Measurements from ENCODE around the gene ACIN1. TPM values are rescaled to one million over a fixed set of nuclear protein-coding genes. Genes with fewer than 3 reads are reported as not detected.
A peak's percentile ranks its signal among the peaks of the same experiment; 100 is the strongest.

Gene ACIN1
- total RNA-seq, 2 donors from 2014 or later, result 187 to 214 TPM

DNA sequence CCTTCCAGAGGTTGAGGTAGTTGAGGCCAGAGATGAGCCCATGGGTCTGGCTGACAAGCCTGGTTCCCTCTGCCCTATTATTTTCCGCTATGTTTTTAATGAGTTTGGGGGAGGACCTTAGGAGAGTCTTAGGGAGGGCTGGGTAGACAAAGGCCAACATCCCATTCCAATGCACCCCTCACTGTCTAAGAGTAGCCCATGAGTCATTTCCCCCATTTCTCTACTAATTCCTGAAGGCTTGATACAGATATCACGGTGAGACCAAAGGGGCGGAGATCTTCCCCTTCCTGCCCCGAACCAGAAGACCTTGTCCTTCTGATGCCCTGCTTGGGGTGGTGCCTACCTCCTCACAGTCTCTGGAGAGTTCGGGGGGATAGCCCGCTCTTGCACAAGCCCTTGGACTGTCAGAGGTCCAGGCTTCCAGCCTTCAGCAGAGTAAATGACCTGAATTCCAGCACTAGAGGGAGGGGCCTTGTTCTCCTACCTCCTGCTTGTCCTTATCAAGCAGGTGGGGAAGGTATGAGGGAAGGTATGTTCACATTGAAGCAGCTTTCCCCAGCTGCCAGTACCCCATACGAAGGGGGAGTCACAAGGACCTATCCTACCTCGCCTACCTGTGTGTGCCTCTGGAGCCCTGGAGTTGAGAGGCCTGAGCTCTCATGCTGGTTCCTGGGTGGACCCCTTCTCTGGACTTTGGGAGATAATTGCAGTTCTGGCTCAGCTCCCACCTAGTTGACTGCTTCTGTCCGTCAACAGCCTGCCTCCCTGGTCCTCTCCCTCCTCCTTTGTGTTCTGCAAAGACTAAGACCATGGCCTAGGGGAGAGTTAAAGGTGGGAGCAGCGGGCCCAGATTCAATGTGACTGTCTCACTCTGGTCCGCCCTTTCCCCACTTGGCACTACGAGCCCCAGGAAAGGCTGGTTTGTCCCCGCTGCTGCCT lies 49.2 kb downstream of the ACIN1 start:
- H3K4me3 Mint-ChIP-seq, result no peak overlapping the region
- ATAC-seq (replicated peaks), result no peak
- no peaks in the 10 kb centered on the region for H3K27me3 Mint-ChIP-seq
- no peaks in the 10 kb centered on the region for H3K4me1 Mint-ChIP-seq
- no peaks in the 10 kb centered on the region for H3K36me3 Mint-ChIP-seq (ENCODE audit: low read depth)
- no peaks in the 10 kb centered on the region for H3K9me3 Mint-ChIP-seq
- H3K27ac Mint-ChIP-seq, result no peak overlapping the region

DNA sequence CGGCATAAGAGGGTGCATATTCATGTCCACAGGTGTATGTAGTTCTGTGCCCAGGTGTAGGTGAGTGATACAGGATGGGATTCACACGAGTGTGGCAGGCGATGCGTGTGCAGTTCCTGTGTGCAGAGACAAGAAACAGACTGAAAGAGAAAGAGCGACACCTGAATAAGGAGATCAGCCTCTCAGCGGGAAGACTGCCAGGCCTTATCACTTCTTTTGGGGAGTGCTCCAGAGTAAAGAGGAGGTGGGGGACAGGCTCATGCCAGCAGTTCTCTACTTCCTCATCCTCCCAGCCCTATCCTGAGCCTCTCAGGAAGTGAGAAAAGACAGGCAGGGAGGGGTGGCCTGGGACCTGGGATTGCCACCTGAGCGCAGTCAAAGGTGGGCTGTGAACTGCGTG lies 50.1 kb downstream of the ACIN1 start:
- H3K9me3 Mint-ChIP-seq, result no peaks in the 10 kb centered on the region
- no peak for ATAC-seq (replicated peaks)
- no peaks in the 10 kb centered on the region for H3K36me3 Mint-ChIP-seq (ENCODE audit: low read depth)
- no peaks in the 10 kb centered on the region for H3K27me3 Mint-ChIP-seq
- H3K4me3 Mint-ChIP-seq, result no peak overlapping the region
- H3K27ac Mint-ChIP-seq, result no peak overlapping the region
- H3K4me1 Mint-ChIP-seq, result no peaks in the 10 kb centered on the region

DNA sequence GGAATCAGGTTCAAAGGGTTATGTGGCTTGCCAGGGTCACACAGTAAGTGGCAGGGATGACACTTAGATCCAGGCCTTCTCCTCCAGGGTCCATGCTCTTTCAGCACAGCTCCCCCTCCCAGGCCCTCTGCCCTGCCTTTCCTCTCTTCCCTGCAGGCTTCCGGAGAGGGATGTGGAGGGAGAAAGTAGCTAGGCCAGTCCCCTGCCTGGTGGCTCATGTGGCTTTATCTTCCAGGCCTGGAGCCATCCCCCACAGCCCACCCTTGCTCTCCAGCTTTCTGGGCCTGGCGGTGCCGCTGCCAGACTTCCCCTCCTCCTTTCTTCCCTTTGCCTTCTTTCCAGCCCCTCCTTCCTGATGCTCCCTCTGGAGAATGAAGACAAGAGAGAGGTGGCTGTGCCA lies 51.2 kb downstream of the ACIN1 start:
- no peaks in the 10 kb centered on the region for H3K9me3 Mint-ChIP-seq
- H3K27ac Mint-ChIP-seq, result no peak overlapping the region
- no peak overlapping the region for H3K4me3 Mint-ChIP-seq
- H3K36me3 Mint-ChIP-seq (ENCODE audit: low read depth), result no peaks in the 10 kb centered on the region
- H3K4me1 Mint-ChIP-seq, result no peaks in the 10 kb centered on the region
- no peaks in the 10 kb centered on the region for H3K27me3 Mint-ChIP-seq
- ATAC-seq (replicated peaks), result no peak

DNA sequence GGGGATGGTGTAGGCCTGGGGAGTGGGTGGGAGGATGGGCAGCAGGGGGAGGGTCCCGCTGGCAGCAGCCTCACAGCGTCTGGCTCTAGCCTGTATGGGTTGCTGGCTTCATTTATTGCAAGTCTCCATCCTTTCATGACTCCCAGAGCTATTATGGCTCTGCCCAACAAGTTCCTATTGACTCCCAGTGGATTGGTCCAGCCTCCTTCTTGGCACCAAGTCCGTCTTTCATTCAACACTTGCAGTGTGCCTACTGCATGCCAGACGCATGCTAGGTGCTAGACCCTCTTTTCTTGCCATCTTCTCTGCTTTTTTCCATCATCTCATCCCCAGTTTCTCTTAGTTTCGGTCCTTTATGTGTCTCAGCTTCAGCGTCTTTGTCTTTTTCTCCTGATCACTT lies 51.8 kb downstream of the ACIN1 start:
- Mint-ChIP-seq H3K27me3 (no peaks in the 10 kb centered on the region), H3K36me3 (ENCODE audit: low read depth) (no peaks in the 10 kb centered on the region), H3K27ac (no peak overlapping the region), H3K9me3 (no peaks in the 10 kb centered on the region), H3K4me3 (no peak overlapping the region), H3K4me1 (no peaks in the 10 kb centered on the region)
- ATAC-seq (replicated peaks), result no peak

DNA sequence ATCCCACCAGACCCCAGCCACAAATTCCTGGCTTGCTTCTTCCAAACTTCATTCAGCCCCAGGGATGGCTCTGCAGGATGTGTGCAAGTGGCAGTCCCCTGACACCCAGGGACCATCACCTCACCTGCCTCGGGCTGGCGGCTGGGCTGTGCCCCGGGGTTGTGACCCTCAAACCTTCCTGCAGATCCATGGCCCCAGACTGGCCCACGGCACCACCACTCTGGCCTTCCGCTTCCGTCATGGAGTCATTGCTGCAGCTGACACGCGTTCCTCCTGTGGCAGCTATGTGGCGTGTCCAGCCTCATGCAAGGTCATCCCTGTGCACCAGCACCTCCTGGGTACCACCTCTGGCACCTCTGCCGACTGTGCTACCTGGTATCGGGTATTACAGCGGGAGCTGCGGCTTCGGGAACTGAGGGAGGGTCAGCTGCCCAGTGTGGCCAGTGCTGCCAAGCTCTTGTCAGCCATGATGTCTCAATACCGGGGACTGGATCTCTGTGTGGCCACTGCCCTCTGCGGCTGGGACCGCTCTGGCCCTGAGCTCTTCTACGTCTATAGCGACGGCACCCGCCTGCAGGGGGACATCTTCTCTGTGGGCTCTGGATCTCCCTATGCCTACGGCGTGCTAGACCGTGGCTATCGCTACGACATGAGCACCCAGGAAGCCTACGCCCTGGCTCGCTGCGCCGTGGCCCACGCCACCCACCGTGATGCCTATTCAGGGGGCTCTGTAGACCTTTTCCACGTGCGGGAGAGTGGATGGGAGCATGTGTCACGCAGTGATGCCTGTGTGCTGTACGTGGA lies 52.6 kb downstream of the ACIN1 start, which contains the start of gene PSMB11:
Gene PSMB11, plus strand, starts transcription at position 51 of the 804 bp plus-strand sequence. Its CDS starts 14 bp downstream, at position 65.
- Mint-ChIP-seq H3K27ac (no peak within 1 kb of the TSS), H3K4me3 (no peak within 1 kb of the TSS), H3K9me3 (no peaks in the 10 kb centered on the region), H3K4me1 (no peaks in the 10 kb centered on the region), H3K36me3 (ENCODE audit: low read depth) (no peaks in the 10 kb centered on the region), H3K27me3 (no peaks in the 10 kb centered on the region)
- ATAC-seq (replicated peaks), result no peak

DNA sequence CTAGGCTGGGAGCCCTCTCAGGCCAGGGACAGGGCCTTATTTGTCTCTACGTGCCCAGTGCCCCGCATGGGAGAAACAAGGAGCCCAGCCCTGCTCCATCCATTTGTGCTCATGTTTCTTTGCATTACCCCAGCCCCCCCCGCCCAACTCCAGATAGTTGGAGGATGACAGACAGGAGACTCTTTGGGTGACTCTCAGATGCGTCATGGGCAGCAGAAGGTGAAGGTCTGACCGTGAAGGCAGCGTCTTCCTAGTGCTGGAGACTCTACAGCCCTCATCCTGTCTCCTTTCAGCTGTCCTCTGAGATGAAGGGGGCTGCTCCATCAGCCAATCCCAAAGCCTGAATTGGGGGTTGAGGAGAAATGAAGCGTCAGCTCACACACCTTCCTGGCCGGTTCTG lies 53.2 kb downstream of the ACIN1 start:
- no peaks in the 10 kb centered on the region for H3K4me1 Mint-ChIP-seq
- H3K4me3 Mint-ChIP-seq, result no peak overlapping the region
- H3K27me3 Mint-ChIP-seq, result no peaks in the 10 kb centered on the region
- no peaks in the 10 kb centered on the region for H3K9me3 Mint-ChIP-seq
- no peaks in the 10 kb centered on the region for H3K36me3 Mint-ChIP-seq (ENCODE audit: low read depth)
- ATAC-seq (replicated peaks), result no peak
- H3K27ac Mint-ChIP-seq, result no peak overlapping the region

DNA sequence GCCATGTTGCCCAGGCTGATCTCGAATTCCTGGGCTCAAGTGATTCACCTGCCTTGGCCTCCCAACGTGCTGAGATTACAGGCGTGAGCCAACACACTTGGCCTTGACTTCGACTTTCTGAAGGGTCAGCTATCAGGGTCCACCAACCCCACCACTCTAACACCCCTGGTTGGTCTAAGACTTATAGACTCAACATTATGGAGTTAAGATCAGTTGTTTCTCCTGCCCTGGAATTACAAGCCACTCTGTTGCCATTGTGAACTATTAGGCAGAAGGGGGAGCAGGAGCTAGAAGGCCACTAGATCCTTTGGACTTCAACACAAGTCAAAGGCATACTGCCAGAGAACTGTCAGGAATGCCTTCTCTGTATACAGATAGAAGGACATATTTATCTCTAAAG lies 54.8 kb downstream of the ACIN1 start:
- Mint-ChIP-seq H3K27ac (no peak overlapping the region), H3K36me3 (ENCODE audit: low read depth) (no peaks in the 10 kb centered on the region), H3K27me3 (no peaks in the 10 kb centered on the region), H3K4me1 (peaks cover 7% of the 10 kb centered on the region), H3K4me3 (no peak overlapping the region), H3K9me3 (peaks cover 4% of the 10 kb centered on the region)
- ATAC-seq (replicated peaks), result no peak

DNA sequence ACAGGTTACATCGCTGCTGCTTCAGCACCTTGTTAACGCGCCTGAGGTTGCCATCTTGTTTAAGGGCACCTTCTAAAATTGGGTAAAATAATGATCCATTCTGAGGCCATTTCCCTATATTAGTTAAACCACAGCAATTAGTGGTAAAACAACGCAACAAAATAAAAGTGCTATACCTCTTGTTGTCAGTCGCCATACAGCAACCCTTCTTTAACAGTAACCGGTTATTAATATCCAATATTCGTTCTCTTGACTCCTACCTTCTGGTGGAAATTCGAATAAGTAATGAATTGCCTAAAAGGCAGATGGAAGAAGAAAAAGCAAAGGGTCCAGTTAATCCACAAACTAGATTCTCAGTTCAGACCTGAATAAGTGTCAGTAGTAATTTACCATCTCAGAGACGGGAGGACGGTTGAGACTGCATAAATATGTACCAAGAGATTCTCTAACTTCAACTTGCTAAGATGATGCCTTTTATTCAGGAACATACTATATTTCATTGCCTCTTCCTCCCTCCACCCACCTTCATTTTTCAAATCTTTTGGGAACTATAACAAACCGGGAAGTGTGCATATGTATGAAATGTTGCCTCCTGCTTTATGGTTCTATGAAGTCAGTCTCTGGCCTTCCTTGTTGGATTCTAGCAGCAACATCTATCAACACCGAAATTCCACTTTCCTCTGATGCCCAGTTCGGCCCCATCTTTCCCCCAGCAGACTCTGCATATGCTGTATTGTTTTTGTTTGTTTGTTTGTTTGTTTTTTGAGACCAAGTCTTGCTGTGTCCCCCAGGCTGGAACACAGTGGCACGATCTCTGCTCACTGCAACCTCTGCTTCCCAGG lies 59.4 kb downstream of the ACIN1 start:
- ATAC-seq (replicated peaks), result no peak
- peak overlapping the region; percentile 80 for H3K4me3 Mint-ChIP-seq

DNA sequence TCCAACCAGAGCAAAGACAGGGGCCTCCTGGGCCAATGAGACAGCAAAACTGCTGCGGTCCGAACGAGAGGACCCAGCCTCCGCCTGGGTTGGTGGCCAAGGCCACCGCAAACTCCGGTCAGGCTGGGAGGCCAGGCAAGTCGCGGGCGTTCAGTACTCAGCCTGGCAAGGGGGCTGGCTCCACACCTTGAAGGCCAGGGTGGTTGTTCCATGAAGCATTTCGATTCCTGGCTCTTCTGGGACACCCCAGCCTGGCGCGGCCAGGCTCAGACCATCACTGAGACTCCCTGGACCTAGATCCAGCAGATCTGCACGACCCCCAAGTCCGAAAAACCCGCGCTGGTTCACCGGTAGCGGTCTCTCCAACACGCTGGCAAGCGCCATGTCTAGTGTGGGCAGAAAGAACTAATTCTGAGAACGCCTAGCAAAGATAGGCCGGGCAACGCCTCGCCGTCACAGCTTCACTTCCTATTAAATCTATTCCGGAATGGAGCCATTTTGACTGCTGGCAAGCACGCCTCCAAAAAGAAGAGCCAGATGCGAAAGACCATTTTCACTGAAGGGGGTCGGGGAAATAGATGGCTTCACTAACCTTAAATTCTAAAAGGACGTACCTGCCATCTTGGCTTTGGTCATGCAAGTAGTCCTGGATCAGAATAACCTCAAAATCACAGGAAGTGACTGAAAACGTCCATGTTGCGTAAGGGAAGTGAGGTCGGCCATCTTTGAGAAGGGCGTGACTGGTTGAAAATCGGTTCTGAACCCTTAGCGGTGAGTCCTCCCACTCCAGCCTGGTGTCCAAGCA lies 60.2 kb downstream of the ACIN1 start, which contains the start of gene PSMB5:
Gene PSMB5, minus strand, starts transcription at position 403 of the 805 bp plus-strand sequence. Its CDS starts 19 bp downstream, at position 384.
- no peaks in the 10 kb centered on the region for H3K27me3 Mint-ChIP-seq
- peak within 1 kb of the TSS; percentile 96 for H3K27ac Mint-ChIP-seq
- peaks cover 21% of the 10 kb centered on the region for H3K4me1 Mint-ChIP-seq
- H3K9me3 Mint-ChIP-seq, result peaks cover 4% of the 10 kb centered on the region
- ATAC-seq (replicated peaks), result peak; percentile 96
- peak within 1 kb of the TSS; percentile 80 for H3K4me3 Mint-ChIP-seq
- H3K36me3 Mint-ChIP-seq (ENCODE audit: low read depth), result peaks cover 46% of the 10 kb centered on the region

More for the DNA sequence above, 59.4 kb downstream of the ACIN1 start:
- Mint-ChIP-seq H3K27me3 (no peaks in the 10 kb centered on the region), H3K9me3 (peaks cover 4% of the 10 kb centered on the region), H3K27ac (peak overlapping the region; percentile 96), H3K36me3 (ENCODE audit: low read depth) (peaks cover 42% of the 10 kb centered on the region), H3K4me1 (peaks cover 21% of the 10 kb centered on the region)

DNA sequence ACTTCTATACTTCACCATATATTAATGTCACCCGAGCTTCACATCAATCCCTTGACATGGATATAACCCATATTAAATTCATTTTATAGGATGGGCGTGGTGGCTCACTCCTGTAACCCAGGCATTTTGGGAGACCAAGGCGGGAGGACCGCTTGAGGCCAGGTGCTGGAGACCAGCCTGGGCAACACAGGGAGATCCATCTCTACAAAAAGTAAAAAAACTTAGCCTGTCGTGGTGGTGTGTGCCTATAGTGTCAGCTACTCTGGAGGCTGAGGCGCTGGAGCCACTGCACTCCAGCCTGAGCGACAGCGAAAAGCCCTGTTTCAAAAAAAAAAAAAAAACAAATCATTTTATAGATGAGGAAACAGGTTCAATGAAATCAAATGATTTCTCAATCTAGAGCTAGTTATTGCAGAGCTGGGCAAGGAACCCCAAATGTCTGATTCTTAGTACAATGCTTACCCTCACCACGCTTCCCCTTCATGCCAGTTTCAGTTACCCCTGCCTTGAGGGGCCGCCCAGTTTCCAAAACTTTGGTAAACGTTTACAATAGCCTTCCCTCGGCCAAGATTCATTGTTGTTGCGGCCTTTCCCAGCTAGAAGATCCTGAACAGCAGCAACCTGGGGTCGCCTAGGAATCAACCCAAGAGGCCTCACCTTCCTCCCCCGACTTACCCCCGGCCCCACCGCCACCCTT lies 61.0 kb downstream of the ACIN1 start:
- Mint-ChIP-seq H3K4me3 (peak overlapping the region; percentile 80), H3K9me3 (peaks cover 4% of the 10 kb centered on the region), H3K4me1 (peaks cover 27% of the 10 kb centered on the region), H3K27me3 (no peaks in the 10 kb centered on the region), H3K27ac (peak overlapping the region; percentile 96), H3K36me3 (ENCODE audit: low read depth) (peaks cover 53% of the 10 kb centered on the region)
- no peak for ATAC-seq (replicated peaks)

DNA sequence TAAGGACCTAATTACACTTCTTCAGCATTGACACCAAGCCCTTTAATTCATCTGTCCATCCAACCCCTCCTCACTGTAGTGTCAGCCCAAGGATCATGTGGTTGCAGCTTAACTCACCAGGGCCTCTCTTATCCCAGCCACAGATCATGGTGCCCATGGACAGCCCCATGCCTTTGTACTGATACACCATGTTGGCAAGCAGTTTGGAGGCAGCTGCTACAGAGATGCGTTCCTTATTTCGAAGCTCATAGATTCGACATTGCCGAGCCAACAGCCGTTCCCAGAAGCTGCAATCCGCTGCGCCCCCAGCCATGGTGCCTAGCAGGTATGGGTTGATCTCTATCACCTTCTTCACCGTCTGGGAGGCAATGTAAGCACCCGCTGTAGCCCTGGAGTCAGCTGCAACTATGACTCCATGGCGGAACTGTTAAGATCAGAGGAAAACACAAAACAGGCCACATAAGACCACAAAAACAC lies 61.6 kb downstream of the ACIN1 start:
- no peak for ATAC-seq (replicated peaks)
- Mint-ChIP-seq H3K27ac (peak overlapping the region; percentile 96), H3K27me3 (no peaks in the 10 kb centered on the region), H3K4me1 (peaks cover 32% of the 10 kb centered on the region), H3K4me3 (peak overlapping the region; percentile 80), H3K9me3 (peaks cover 4% of the 10 kb centered on the region), H3K36me3 (ENCODE audit: low read depth) (peaks cover 60% of the 10 kb centered on the region)

DNA sequence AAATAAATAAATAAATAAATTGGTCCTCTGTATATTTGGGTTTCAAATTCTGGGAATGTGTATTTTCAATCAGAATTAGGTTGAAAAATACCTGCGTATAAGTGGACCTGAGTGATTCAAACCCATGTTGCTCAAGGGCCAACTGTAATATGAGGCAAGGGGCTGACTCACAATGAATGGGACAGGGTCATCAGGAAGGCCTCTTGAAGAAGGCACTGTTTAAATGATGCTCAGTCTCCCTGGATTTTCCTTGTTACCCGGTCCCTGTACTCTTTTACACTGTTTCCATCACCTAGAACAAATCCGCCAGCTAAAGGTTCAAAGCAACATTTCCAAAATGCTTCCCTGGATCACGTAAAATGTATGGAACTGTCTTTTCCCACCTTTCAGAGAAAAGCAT lies 64.0 kb downstream of the ACIN1 start:
- H3K9me3 Mint-ChIP-seq, result peaks cover 4% of the 10 kb centered on the region
- peak overlapping the region; percentile 61 for H3K27ac Mint-ChIP-seq
- peaks cover 32% of the 10 kb centered on the region for H3K4me1 Mint-ChIP-seq
- no peaks in the 10 kb centered on the region for H3K27me3 Mint-ChIP-seq
- no peak for ATAC-seq (replicated peaks)
- peaks cover 82% of the 10 kb centered on the region for H3K36me3 Mint-ChIP-seq (ENCODE audit: low read depth)
- H3K4me3 Mint-ChIP-seq, result peak overlapping the region; percentile 26

DNA sequence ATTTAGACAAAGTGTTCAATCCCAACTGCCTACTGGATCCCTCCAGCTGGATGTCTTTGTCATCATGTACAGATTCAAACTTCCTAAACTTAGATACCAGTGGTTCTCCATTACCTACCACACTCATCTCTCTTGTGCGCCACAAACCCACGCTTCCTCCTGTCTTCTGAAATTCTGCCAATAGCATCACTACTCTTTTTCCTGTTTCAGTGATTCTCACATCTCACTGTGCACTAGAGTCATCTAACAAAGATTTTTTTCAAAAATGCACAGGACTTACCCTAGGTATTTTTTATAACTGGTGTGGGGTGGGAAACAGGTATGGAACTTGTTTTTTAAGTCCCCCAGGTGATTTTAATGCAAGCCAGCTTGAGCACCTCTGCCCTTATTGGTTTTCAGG lies 66.1 kb downstream of the ACIN1 start:
- Mint-ChIP-seq H3K27ac (peak overlapping the region; percentile 65), H3K4me1 (peaks cover 38% of the 10 kb centered on the region)
- ATAC-seq (replicated peaks), result peak; percentile 90

More for the DNA sequence above, 66.1 kb downstream of the ACIN1 start:
- no peaks in the 10 kb centered on the region for H3K27me3 Mint-ChIP-seq
- H3K36me3 Mint-ChIP-seq (ENCODE audit: low read depth), result peaks cover 93% of the 10 kb centered on the region
- no peaks in the 10 kb centered on the region for H3K9me3 Mint-ChIP-seq
- peak overlapping the region; percentile 38 for H3K4me3 Mint-ChIP-seq
